ENCODE measurements around the gene GNA14.
"Not testable (repeated sequence)": the region's sequence is repeated elsewhere in the genome, so short reads cannot be mapped to it uniquely, and the experiment has no call there.

The GNA14 gene

GRCh38 chr9:77640741-77641580, 7.2 kb downstream of the GNA14 start:
- TF ChIP-seq CTCF (IDR thresholded peaks at IDR 0.05; ENCODE audit: low read depth, low read length): no peak
- no peak for DNase-seq (ENCODE audit: extremely low read depth, low read depth)

GRCh38 chr9:77632652-77633051, 15.5 kb downstream of the GNA14 start:
- TF ChIP-seq CTCF (IDR thresholded peaks at IDR 0.05; ENCODE audit: low read depth, low read length): no peak
- no peak for DNase-seq (ENCODE audit: extremely low read depth, low read depth)

GRCh38 chr9:77628864-77629263, 19.3 kb downstream of the GNA14 start:
- not testable (repeated sequence) for DNase-seq (ENCODE audit: extremely low read depth, low read depth)

GRCh38 chr9:77616191-77616590, 31.9 kb downstream of the GNA14 start:
- no peak for TF ChIP-seq CTCF (IDR thresholded peaks at IDR 0.05; ENCODE audit: low read depth, low read length)
- DNase-seq (ENCODE audit: extremely low read depth, low read depth): no peak

- no peak for DNase-seq (ENCODE audit: extremely low read depth, low read depth)
- TF ChIP-seq CTCF (IDR thresholded peaks at IDR 0.05; ENCODE audit: low read depth, low read length): no peak
Observed at GRCh38 chr9:77614645-77615044, 33.5 kb downstream of the GNA14 start.

- TF ChIP-seq CTCF (IDR thresholded peaks at IDR 0.05; ENCODE audit: low read depth, low read length): no peak
Observed at GRCh38 chr9:77606526-77606925, 41.6 kb downstream of the GNA14 start.

GRCh38 chr9:77605449-77606220, 42.5 kb downstream of the GNA14 start:
- no peak for DNase-seq (ENCODE audit: extremely low read depth, low read depth)
- no peak for TF ChIP-seq CTCF (IDR thresholded peaks at IDR 0.05; ENCODE audit: low read depth, low read length)

More at GRCh38 chr9:77606526-77606925, 41.6 kb downstream of the GNA14 start:
- no peak for DNase-seq (ENCODE audit: extremely low read depth, low read depth)
